ENCODE data around the gene TMEM237.

DNA sequence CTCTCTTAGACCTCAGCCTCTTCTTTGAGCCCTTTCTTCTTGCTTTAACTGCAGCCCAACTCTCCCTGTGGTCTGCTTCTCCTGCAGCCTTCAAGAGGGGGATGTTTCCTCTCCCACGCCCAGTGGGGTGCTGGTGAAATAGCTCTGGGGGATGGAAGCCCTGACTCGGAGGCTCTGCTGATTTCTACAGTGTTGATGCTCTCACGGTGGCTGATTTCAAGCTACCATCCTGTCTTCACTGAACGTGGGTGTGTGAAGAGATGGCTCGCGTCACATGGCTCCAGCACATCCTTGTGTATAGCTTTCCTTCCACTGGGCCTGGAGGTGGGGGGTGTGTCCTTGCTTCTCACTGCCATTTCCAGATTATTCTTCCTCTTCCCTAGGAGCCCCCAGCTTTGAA is 35.1 kb upstream of the TMEM237 start:
- TF ChIP-seq, protein P1, sequence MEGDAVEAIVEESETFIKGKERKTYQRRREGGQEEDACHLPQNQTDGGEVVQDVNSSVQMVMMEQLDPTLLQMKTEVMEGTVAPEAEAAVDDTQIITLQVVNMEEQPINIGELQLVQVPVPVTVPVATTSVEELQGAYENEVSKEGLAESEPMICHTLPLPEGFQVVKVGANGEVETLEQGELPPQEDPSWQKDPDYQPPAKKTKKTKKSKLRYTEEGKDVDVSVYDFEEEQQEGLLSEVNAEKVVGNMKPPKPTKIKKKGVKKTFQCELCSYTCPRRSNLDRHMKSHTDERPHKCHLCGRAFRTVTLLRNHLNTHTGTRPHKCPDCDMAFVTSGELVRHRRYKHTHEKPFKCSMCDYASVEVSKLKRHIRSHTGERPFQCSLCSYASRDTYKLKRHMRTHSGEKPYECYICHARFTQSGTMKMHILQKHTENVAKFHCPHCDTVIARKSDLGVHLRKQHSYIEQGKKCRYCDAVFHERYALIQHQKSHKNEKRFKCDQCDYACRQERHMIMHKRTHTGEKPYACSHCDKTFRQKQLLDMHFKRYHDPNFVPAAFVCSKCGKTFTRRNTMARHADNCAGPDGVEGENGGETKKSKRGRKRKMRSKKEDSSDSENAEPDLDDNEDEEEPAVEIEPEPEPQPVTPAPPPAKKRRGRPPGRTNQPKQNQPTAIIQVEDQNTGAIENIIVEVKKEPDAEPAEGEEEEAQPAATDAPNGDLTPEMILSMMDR (IDR thresholded peaks at IDR 0.05 in 4 of 5, conservative IDR thresholded peaks at IDR 0.05 in 1 of 5): no peak
- TF ChIP-seq POLR2A (IDR thresholded peaks at IDR 0.05): no peak
